Activated T-cell treated with anti-CD3 and anti-CD28 coated beads, Interleukin-2, amount 50 U/mL, for 24 hours (primary cell): ENCODE results near the gene GPR87.

ENCODE experiments used
- DNase-seq: peaks from one replicate; pipeline ENCODE4 v3.0.0-alpha.2; 2020
- H3K27ac Mint-ChIP-seq: 2 replicates; pipeline ENCODE4 v1.8.0; 2020; ENCODE audit warnings: mild to moderate bottlenecking, mixed read lengths
- H3K27me3 Mint-ChIP-seq: 2 replicates; pipeline ENCODE4 v1.8.0; 2020; ENCODE audit warnings: mixed read lengths
- H3K36me3 Mint-ChIP-seq: 2 replicates; pipeline ENCODE4 v1.8.0; 2020; ENCODE audit warnings: low read depth, mixed read lengths
- H3K4me1 Mint-ChIP-seq: 2 replicates; pipeline ENCODE4 v1.8.0; 2020; ENCODE audit warnings: low read depth, mixed read lengths
- H3K4me3 Mint-ChIP-seq: 2 replicates; pipeline ENCODE4 v1.8.0; 2020; ENCODE audit warnings: mild to moderate bottlenecking, moderate library complexity, mixed read lengths
- H3K9me3 Mint-ChIP-seq: 2 replicates; pipeline ENCODE4 v1.8.0; 2020; ENCODE audit warnings: mixed read lengths

Gene GPR87

DNA sequence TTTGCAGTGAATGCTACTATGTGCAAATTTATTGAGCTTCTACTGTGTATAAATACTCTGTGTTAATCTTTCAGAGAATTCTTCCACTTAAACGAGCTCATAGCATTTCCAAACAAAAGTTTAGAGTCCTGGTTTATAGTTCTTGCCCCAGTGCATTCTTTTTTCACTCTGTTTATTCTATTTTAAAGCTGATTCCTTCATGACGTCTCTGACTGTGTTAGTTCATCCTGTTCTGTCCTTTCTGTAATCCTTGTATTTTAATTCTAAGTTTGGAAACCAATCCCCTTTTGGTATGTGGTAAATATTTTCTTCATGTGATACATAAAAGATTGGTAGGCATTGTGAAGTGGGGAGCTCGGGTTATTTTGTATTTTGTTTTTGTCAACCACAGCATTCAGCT, 57.0 kb downstream of the GPR87 start:
- Mint-ChIP-seq H3K27me3 (peaks cover 3% of the 10 kb centered on the region), H3K36me3 (no peaks in the 10 kb centered on the region), H3K4me1 (no peaks in the 10 kb centered on the region), H3K27ac (no peak overlapping the region), H3K9me3 (no peaks in the 10 kb centered on the region), H3K4me3 (no peak overlapping the region)
- no peak for DNase-seq

DNA sequence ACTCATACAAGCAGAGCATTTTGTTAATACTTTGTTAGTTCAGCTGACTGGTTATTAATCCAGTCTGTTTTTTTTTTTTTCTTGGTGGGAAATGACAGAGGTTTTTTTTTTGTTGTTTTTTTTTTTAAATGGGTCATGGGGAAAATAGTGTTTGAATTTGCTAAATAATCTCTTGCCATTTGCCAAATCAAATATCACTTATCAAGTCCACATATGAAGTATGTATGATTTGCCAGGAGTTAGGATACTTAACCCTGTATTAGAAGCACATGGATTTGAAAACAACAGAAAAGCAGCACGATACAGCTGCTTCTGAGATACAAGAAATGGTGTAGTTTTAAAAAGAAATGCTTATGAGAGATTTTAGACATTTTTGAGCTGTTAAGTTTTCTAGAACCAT, 59.9 kb downstream of the GPR87 start:
- H3K4me3 Mint-ChIP-seq: no peak overlapping the region
- no peaks in the 10 kb centered on the region for H3K4me1 Mint-ChIP-seq
- no peak overlapping the region for H3K27ac Mint-ChIP-seq
- H3K9me3 Mint-ChIP-seq: no peaks in the 10 kb centered on the region
- no peaks in the 10 kb centered on the region for H3K36me3 Mint-ChIP-seq
- DNase-seq: no peak
- peaks cover 3% of the 10 kb centered on the region for H3K27me3 Mint-ChIP-seq

DNA sequence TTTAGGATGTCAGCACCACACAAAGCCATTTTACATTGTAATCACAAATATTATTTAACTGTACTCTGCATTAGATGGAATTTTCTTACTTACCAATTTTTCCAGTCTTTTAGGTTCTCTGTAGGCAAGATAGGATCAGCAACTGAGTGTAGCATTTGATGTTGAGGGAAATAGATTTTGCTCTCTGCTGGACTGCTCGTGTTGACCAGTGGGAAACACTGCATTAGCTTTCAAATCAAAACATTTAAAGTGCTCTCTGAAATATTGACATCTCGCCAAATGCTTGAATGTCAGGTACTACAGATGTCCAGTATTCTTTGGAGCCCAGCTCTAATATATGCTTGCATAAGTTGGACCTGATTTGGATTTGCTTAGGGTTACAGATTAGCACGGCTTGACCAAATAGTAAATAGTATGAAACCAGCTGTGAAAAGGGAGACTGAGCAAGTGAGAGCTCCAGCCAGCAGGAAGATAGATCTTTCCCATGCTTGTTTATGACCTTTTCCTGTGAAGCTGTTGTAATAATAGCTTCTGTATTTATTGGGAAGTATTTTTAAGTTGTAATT, 67.8 kb downstream of the GPR87 start:
- no peak for DNase-seq
- no peaks in the 10 kb centered on the region for H3K27me3 Mint-ChIP-seq
- no peaks in the 10 kb centered on the region for H3K36me3 Mint-ChIP-seq
- no peak overlapping the region for H3K4me3 Mint-ChIP-seq
- no peaks in the 10 kb centered on the region for H3K9me3 Mint-ChIP-seq
- H3K27ac Mint-ChIP-seq: no peak overlapping the region
- H3K4me1 Mint-ChIP-seq: no peaks in the 10 kb centered on the region
